GM23338 (cell line): ENCODE measurements around the gene ATAD3B. TPM values are rescaled to one million over a fixed set of nuclear protein-coding genes. Genes with fewer than 3 reads are reported as not detected.
"Not testable (repeated sequence)": the region's sequence is repeated elsewhere in the genome, so short reads cannot be mapped to it uniquely, and the experiment has no call there.

Experiments used
- ATAC-seq: fragments of 200-7000 bp; cut with Tn5 transposase; 3 replicates; pipeline ENCODE4 v1.9.1; 2020
- DNase-seq: peaks from one replicate; pipeline ENCODE4 v3.0.0-alpha.2; 2015; ENCODE audit warnings: low spot score
- H2AFZ ChIP-seq: fragments of 200-600 bp; sonication (generic); 2 replicates; pipeline ENCODE4 v1.8.0; 2016; ENCODE audit warnings: antibody characterized with exemption, mild to moderate bottlenecking, moderate library complexity
- H3F3A ChIP-seq: fragments of 200-600 bp; sonication (generic); replicated peaks from 2 replicates; pipeline ENCODE4 v1.8.0; 2017; ENCODE audit warnings: antibody characterized with exemption, mixed run types, low read depth
- H3K27ac ChIP-seq: fragments of 200-600 bp; sonication (generic); 2 replicates; pipeline ENCODE4 v1.6.1; 2016; ENCODE audit warnings: low read depth
- H3K27me3 ChIP-seq: fragments of 200-600 bp; sonication (generic); 2 replicates; pipeline ENCODE4 v1.8.0; 2016; ENCODE audit warnings: mild to moderate bottlenecking, mixed run types, moderate library complexity; ENCODE audit not compliant: insufficient read depth
- H3K36me3 ChIP-seq: fragments of 200-600 bp; sonication (generic); 2 replicates; pipeline ENCODE4 v1.8.0; 2016; ENCODE audit warnings: mild to moderate bottlenecking; ENCODE audit not compliant: insufficient read depth
- H3K4me1 ChIP-seq: fragments of 200-600 bp; sonication (generic); 2 replicates; pipeline ENCODE4 v1.8.0; 2016; ENCODE audit warnings: mild to moderate bottlenecking, moderate library complexity; ENCODE audit not compliant: insufficient read depth
- H3K4me2 ChIP-seq: fragments of 200-600 bp; sonication (generic); 2 replicates; pipeline ENCODE4 v1.7.1; 2017; ENCODE audit warnings: mixed run types
- H3K4me3 ChIP-seq: fragments of 200-600 bp; sonication (generic); 2 replicates; pipeline ENCODE4 v1.6.1; 2016; ENCODE audit warnings: mixed run types
- H3K79me2 ChIP-seq: fragments of 200-600 bp; sonication (generic); replicated peaks from 2 replicates; pipeline ENCODE4 v1.8.0; 2017; ENCODE audit warnings: mild to moderate bottlenecking; ENCODE audit not compliant: insufficient read depth
- H3K9me2 ChIP-seq: fragments of 200-600 bp; sonication (generic); 2 replicates; pipeline ENCODE4 v1.8.0; 2017; ENCODE audit not compliant: insufficient read depth
- H4K20me1 ChIP-seq: fragments of 200-600 bp; sonication (generic); replicated peaks from 2 replicates; pipeline ENCODE4 v1.8.0; 2017; ENCODE audit warnings: mild to moderate bottlenecking; ENCODE audit not compliant: insufficient read depth
- H3K27ac Mint-ChIP-seq: 2 replicates; pipeline ENCODE4 v1.8.0; 2020; ENCODE audit warnings: inconsistent platforms, mild to moderate bottlenecking, moderate library complexity, mixed read lengths
- H3K27me3 Mint-ChIP-seq: 3 replicates; pipeline ENCODE4 v1.8.0; 2022; ENCODE audit warnings: low read depth, mild to moderate bottlenecking, moderate library complexity, mixed read lengths, inconsistent platforms; ENCODE audit not compliant: insufficient read depth, poor library complexity
- H3K36me3 Mint-ChIP-seq: 3 replicates; pipeline ENCODE4 v1.8.0; 2021; ENCODE audit warnings: low read depth, mild to moderate bottlenecking, inconsistent platforms, moderate library complexity, mixed read lengths
- H3K4me1 Mint-ChIP-seq: 3 replicates; pipeline ENCODE4 v1.8.0; 2020; ENCODE audit warnings: mild to moderate bottlenecking, inconsistent platforms, mixed read lengths
- H3K4me3 Mint-ChIP-seq: 3 replicates; pipeline ENCODE4 v1.8.0; 2021; ENCODE audit warnings: moderate library complexity, mild to moderate bottlenecking, inconsistent platforms, mixed read lengths
- H3K9me3 Mint-ChIP-seq: 3 replicates; pipeline ENCODE4 v1.8.0; 2020; ENCODE audit warnings: moderate library complexity, mild to moderate bottlenecking, inconsistent platforms, mixed read lengths
- EZH2 ChIP-seq: fragments of 200-600 bp; sonication (generic); IDR thresholded peaks from one replicate; pipeline ENCODE4 v1.8.0; 2017; ENCODE audit warnings: antibody characterized with exemption, mild to moderate bottlenecking, low read depth; ENCODE audit not compliant: unreplicated experiment
- EZH2phosphoT487 ChIP-seq: fragments of 200-600 bp; sonication (generic); IDR thresholded peaks from one replicate; pipeline ENCODE4 v1.8.1; 2018; ENCODE audit warnings: antibody characterized with exemption; ENCODE audit not compliant: unreplicated experiment
- JUNB ChIP-seq: IDR thresholded peaks from one replicate; pipeline ENCODE4 v1.6.1; 2016; ENCODE audit warnings: antibody characterized with exemption; ENCODE audit not compliant: unreplicated experiment
- NANOG ChIP-seq: IDR thresholded peaks from 2 replicates; pipeline ENCODE4 v1.6.1; 2016; ENCODE audit warnings: antibody characterized with exemption, borderline replicate concordance
- STAT1 ChIP-seq: IDR thresholded peaks from one replicate; pipeline ENCODE4 v1.6.1; 2016; ENCODE audit warnings: antibody characterized with exemption; ENCODE audit not compliant: unreplicated experiment
- ZNF114 ChIP-seq: fragments of 250-450 bp; sonication (Bioruptor Pico); IDR thresholded peaks from 2 replicates; pipeline ENCODE4 v1.5.0; 2020; ENCODE audit warnings: mild to moderate bottlenecking, moderate library complexity
- ZNF462 ChIP-seq: fragments of 250-450 bp; sonication (Bioruptor Pico); IDR thresholded peaks from 2 replicates; pipeline ENCODE4 v1.5.0; 2020; ENCODE audit warnings: mild to moderate bottlenecking, moderate library complexity
- polyA plus RNA-seq: library from polyadenylated mRNA; unstranded; fragments of >200 nt; fragmentation: Nextera tagmentation; extraction: Ambion mirVana; gene quantifications from 2 replicates; pipeline ENCODE4 v1.2.1, GENCODE V29; 2016
- total RNA-seq: library from RNA; depleted of rRNA; stranded (reverse); fragments of >200 nt; shearing (Covaris generic); gene quantifications from 2 replicates; pipeline ENCODE4 v1.2.3, GENCODE V29; 2014

The ATAD3B gene
- total and polyA plus RNA-seq, 2 experiments from 2014 or later, result 37.8 to 63.4 TPM

GRCh38 chr1:1490633-1491230 lies 19.2 kb downstream of the ATAD3B start (continued):
- TF ChIP-seq ZNF462, result no peak
- TF ChIP-seq JUNB, result no peak

- Histone ChIP-seq H3K4me1 (no peaks in the 10 kb centered on the region), H3K9me2 (no peaks in the 10 kb centered on the region), H3F3A (0 out of 2 replicates have a peak, but pooled peaks cover 10% of the 10 kb centered on the region), H3K79me2 (no peaks in the 10 kb centered on the region), H4K20me1 (peaks cover 8% of the 10 kb centered on the region), H3K36me3 (peaks cover 15% of the 10 kb centered on the region), H3K27ac (no peak overlapping the region), H3K27me3 (no peaks in the 10 kb centered on the region), H3K4me2 (no peak overlapping the region), H2AFZ (no peak overlapping the region), H3K4me3 (no peak overlapping the region)
- no peak for TF ChIP-seq EZH2phosphoT487
- TF ChIP-seq STAT1, result no peak
- TF ChIP-seq NANOG, result no peak
- no peak for TF ChIP-seq ZNF114
- TF ChIP-seq EZH2, result no peak
- ATAC-seq (no peak), DNase-seq (no peak)
- Mint-ChIP-seq H3K27me3 (peaks cover 2% of the 10 kb centered on the region), H3K4me3 (no peak overlapping the region), H3K27ac (no peak overlapping the region), H3K9me3 (no peaks in the 10 kb centered on the region; the same call in 2 of the 3 replicates), H3K4me1 (no peaks in the 10 kb centered on the region; the same call in 2 of the 3 replicates), H3K36me3 (peaks cover 66% of the 10 kb centered on the region)
Measured at GRCh38 chr1:1491601-1492000, 20.0 kb downstream of the ATAD3B start.

- H3K9me3 Mint-ChIP-seq, H3K4me2 ChIP-seq, DNase-seq, H2AFZ ChIP-seq, H3K36me3 ChIP-seq, ATAC-seq, H3F3A ChIP-seq, H3K27ac ChIP-seq, H3K4me3 ChIP-seq, H3K27ac Mint-ChIP-seq, H3K4me1 ChIP-seq, H3K4me1 Mint-ChIP-seq, H3K79me2 ChIP-seq, H4K20me1 ChIP-seq, H3K27me3 ChIP-seq, H3K9me2 ChIP-seq, H3K4me3 Mint-ChIP-seq, H3K27me3 Mint-ChIP-seq: not testable (repeated sequence)
- H3K36me3 Mint-ChIP-seq, result peaks cover 45% of the 10 kb centered on the region
Measured at GRCh38 chr1:1494311-1494710, 22.7 kb downstream of the ATAD3B start.

- peaks cover 33% of the 10 kb centered on the region for H3K36me3 Mint-ChIP-seq
- H2AFZ ChIP-seq, H3K4me1 ChIP-seq, H3K27me3 ChIP-seq, H3K36me3 ChIP-seq, DNase-seq, H3K4me3 ChIP-seq, ATAC-seq, H3K9me3 Mint-ChIP-seq, H3K9me2 ChIP-seq, H3K79me2 ChIP-seq, H3K4me3 Mint-ChIP-seq, H3F3A ChIP-seq, H3K4me2 ChIP-seq, H4K20me1 ChIP-seq, H3K27me3 Mint-ChIP-seq, H3K27ac Mint-ChIP-seq, H3K4me1 Mint-ChIP-seq, H3K27ac ChIP-seq: not testable (repeated sequence)
Measured at GRCh38 chr1:1495461-1495975, 24.0 kb downstream of the ATAD3B start.
